Duodenal mucosa (tissue), 2 donors: Measurements from ENCODE around the gene DEPDC7.

ENCODE experiments used
- H3K27ac ChIP-seq: one replicate; pipeline ENCODE4 v1.7.0; 2013; ENCODE audit warnings: low read depth, low read length
- H3K27me3 ChIP-seq, 2 donors: one replicate each; pipeline ENCODE4 v1.7.0; 2013; ENCODE audit warnings: low read length in 2 of 2, control low read depth in 1 of 2; ENCODE audit not compliant: insufficient read depth in 2 of 2, control insufficient read depth in 1 of 2
- H3K36me3 ChIP-seq, 2 donors: one replicate each; pipeline ENCODE4 v1.7.0; 2013; ENCODE audit warnings: low read length in 2 of 2, control low read depth in 1 of 2; ENCODE audit not compliant: insufficient read depth in 2 of 2, control insufficient read depth in 1 of 2
- H3K4me1 ChIP-seq, 2 donors: one replicate each; pipeline ENCODE4 v1.7.0; 2013; ENCODE audit warnings: low read length in 2 of 2, control low read depth in 1 of 2; ENCODE audit not compliant: insufficient read depth in 2 of 2, control insufficient read depth in 1 of 2
- H3K4me3 ChIP-seq, 2 donors: one replicate each; pipeline ENCODE4 v1.7.0; 2013; ENCODE audit warnings: low read length in 2 of 2, low read depth in 1 of 2
- H3K9ac ChIP-seq, 2 donors: one replicate each; pipeline ENCODE4 v1.7.0; 2013; ENCODE audit warnings: low read length in 2 of 2, low read depth in 1 of 2
- H3K9me3 ChIP-seq, 2 donors: one replicate each; pipeline ENCODE4 v1.7.0; 2013; ENCODE audit warnings: low read length in 2 of 2, control low read depth in 1 of 2; ENCODE audit not compliant: control insufficient read depth in 1 of 2

DEPDC7 gene

DNA sequence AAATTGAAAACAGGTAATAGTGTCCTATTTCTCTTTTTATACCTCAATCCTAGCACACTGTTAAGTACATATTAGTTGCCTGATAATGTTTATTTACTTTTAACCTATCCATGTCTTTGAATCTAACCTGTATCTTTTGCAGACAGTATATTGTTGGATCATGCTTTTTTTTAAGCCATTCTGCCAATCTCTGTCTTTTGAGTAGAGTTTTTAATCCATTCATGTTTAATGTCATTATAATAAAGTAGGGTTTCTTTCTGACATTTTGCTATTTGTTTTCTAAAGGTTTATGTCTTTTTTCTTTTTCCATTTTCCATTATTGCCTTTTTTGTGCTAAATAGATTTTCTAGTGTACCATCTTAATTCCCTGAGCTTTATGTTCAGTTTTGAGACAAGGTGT, 23.8 kb upstream of the DEPDC7 start:
- Histone ChIP-seq H3K4me3 (no peak overlapping the region), H3K27ac (no peak overlapping the region), H3K36me3 (no peaks in the 10 kb centered on the region), H3K4me1 (no peaks in the 10 kb centered on the region), H3K9ac (no peak overlapping the region), H3K27me3 (no peaks in the 10 kb centered on the region), H3K9me3 (peaks cover 0 to 4% of the 10 kb centered on the region in 2 donors)

- no peak overlapping the region for H3K9ac ChIP-seq
- no peak overlapping the region for H3K27ac ChIP-seq
- H3K9me3 ChIP-seq, result no peaks in the 10 kb centered on the region
- no peak overlapping the region for H3K4me3 ChIP-seq
- no peaks in the 10 kb centered on the region for H3K36me3 ChIP-seq
- no peaks in the 10 kb centered on the region for H3K4me1 ChIP-seq
- no peaks in the 10 kb centered on the region for H3K27me3 ChIP-seq
These were observed 15.5 kb upstream of the DEPDC7 start for GRCh38 chr11:33000181-33000580.

DNA sequence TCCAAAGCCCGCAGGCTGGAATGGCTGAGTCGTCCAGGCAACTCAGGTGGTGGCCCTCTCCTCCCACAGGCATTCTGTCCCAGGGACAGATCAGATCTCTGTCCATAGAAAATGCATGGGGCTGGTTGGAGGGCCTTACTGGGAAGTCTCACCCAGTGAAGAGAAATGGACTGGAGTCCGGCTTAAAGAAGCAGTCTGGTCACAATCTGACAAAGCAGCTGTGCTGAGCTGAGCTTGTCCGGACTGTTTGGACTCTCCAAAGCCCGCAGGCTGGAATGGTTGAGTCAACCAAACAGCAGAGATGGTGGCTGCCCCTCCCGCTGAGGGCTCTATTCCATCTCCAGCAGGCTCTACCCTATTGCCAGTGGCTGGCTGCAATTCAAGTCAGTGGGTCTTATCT, 14.4 kb upstream of the DEPDC7 start:
- H3K27me3 ChIP-seq, result no peaks in the 10 kb centered on the region
- no peaks in the 10 kb centered on the region for H3K4me1 ChIP-seq
- H3K9ac ChIP-seq, result no peak overlapping the region
- H3K9me3 ChIP-seq, result no peaks in the 10 kb centered on the region
- no peaks in the 10 kb centered on the region for H3K36me3 ChIP-seq
- H3K4me3 ChIP-seq, result no peak overlapping the region
- no peak overlapping the region for H3K27ac ChIP-seq

- H3K27me3 ChIP-seq, result no peaks in the 10 kb centered on the region
- no peak overlapping the region for H3K9ac ChIP-seq
- H3K4me1 ChIP-seq, result no peaks in the 10 kb centered on the region
- H3K36me3 ChIP-seq, result no peaks in the 10 kb centered on the region
- no peak overlapping the region for H3K4me3 ChIP-seq
- H3K9me3 ChIP-seq, result no peaks in the 10 kb centered on the region
- no peak overlapping the region for H3K27ac ChIP-seq
These were observed 13.7 kb upstream of the DEPDC7 start for GRCh38 chr11:33001751-33002542.

GRCh38 chr11:33005175-33005574, 10.5 kb upstream of the DEPDC7 start:
- Histone ChIP-seq H3K9ac (no peak overlapping the region), H3K27ac (no peak overlapping the region), H3K27me3 (no peaks in the 10 kb centered on the region), H3K4me1 (no peaks in the 10 kb centered on the region), H3K9me3 (no peaks in the 10 kb centered on the region), H3K4me3 (no peak overlapping the region), H3K36me3 (no peaks in the 10 kb centered on the region)

GRCh38 chr11:33006010-33006409, 9.7 kb upstream of the DEPDC7 start:
- Histone ChIP-seq H3K9me3 (no peaks in the 10 kb centered on the region), H3K4me1 (no peaks in the 10 kb centered on the region), H3K4me3 (no peak overlapping the region), H3K27ac (no peak overlapping the region), H3K36me3 (no peaks in the 10 kb centered on the region), H3K9ac (no peak overlapping the region), H3K27me3 (no peaks in the 10 kb centered on the region)

GRCh38 chr11:33013755-33014154, 1.9 kb upstream of the DEPDC7 start:
- Histone ChIP-seq H3K9ac (no peak overlapping the region), H3K27me3 (no peaks in the 10 kb centered on the region), H3K4me3 (no peak overlapping the region), H3K27ac (no peak overlapping the region), H3K36me3 (no peaks in the 10 kb centered on the region), H3K4me1 (peaks cover 2 to 4% of the 10 kb centered on the region in 2 donors), H3K9me3 (no peaks in the 10 kb centered on the region)

DNA sequence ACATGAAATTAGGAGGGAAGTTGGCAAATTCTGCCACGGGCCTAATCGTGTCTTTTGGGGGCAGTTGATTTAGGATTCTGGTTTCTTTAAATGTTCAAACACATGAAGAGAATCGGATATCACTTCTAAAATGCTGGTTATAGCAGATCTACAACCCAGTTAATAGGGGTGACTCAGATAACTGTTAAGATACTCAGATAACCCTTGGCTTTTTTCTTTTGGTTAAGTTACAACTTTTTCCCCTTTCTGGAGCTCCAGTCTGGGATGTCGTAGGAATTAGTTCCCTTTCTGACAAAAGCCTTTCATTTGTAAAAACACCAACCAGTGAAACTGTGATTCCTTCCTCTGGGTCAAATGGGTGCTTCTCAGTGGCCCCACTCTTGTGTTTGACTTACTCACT, 976 bp downstream of the DEPDC7 start:
- Histone ChIP-seq H3K4me1 (peaks cover 8 to 16% of the 10 kb centered on the region in 2 donors), H3K9ac (peak overlapping the region; percentile 58 to 64), H3K36me3 (no peaks in the 10 kb centered on the region), H3K9me3 (no peaks in the 10 kb centered on the region), H3K27ac (no peak overlapping the region), H3K4me3 (peak overlapping the region; percentile 80), H3K27me3 (peaks cover 0 to 4% of the 10 kb centered on the region in 2 donors)

DNA sequence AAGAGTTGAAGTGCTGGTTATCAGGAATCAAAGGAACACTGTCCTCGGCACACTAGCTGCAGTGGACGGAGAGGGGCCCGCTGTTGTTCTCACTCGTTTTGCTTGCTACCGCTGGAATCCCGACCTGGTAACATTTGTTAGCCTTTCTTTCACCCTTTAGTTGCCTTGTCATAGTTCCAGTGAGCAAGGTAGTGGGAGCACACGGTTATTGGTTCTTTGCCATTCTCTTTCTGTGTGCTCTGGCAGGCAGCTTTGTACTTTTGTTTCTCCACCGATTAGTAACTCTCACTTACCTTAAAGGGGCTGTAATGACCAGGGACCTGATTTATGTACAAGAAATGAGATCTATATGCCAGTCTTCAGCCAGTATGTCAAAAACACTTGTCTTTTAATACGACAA, 1.8 kb downstream of the DEPDC7 start:
- H3K27ac ChIP-seq, result no peak overlapping the region
- H3K9me3 ChIP-seq, result no peaks in the 10 kb centered on the region
- H3K27me3 ChIP-seq, result peaks cover 0 to 4% of the 10 kb centered on the region in 2 donors
- H3K9ac ChIP-seq, result peak overlapping the region; percentile 45
- H3K36me3 ChIP-seq, result no peaks in the 10 kb centered on the region
- peaks cover 13 to 19% of the 10 kb centered on the region in 2 donors for H3K4me1 ChIP-seq
- peak overlapping the region; percentile 80 for H3K4me3 ChIP-seq

DNA sequence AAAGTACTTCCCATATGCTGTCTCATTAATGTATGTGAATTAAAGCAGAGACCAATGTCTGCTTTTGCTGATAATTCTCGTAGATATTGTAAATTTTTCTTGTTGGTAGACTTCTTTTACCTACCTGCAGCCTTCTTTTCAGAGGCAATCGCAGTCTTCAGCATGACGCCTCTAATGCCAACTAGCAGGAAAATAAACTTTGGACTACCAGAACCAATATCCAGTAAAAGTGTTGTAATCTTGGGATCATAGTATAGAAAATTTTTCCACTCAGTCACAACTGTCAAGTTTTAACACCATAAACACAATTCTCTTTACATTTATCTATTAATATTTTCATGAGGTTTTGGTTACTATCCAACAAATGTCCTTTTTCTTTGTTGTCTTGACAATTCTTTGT, 2.3 kb downstream of the DEPDC7 start:
- Histone ChIP-seq H3K9ac (peak overlapping the region; percentile 45), H3K4me1 (peaks cover 15 to 22% of the 10 kb centered on the region in 2 donors), H3K27me3 (peaks cover 0 to 4% of the 10 kb centered on the region in 2 donors), H3K4me3 (peak overlapping the region; percentile 80), H3K36me3 (no peaks in the 10 kb centered on the region), H3K9me3 (no peaks in the 10 kb centered on the region), H3K27ac (no peak overlapping the region)
